HepG2 (cell line): Measurements from ENCODE around the gene POGLUT3. TPM values are rescaled to one million over a fixed set of nuclear protein-coding genes. Genes with fewer than 3 reads are reported as not detected.

Experiments
- ARNT ChIP-seq: fragments of 450-650 bp; IDR thresholded peaks from 2 replicates; pipeline ENCODE4 v1.6.1; 2017
- MATR3 ChIP-seq: sonication (generic); formaldehyde crosslinking; IDR thresholded peaks from 2 replicates; pipeline ENCODE4 v1.4.0; 2020; ENCODE audit warnings: missing genetic modification reagents
- PTBP1 ChIP-seq: fragments of 200-400 bp; formaldehyde crosslinking; IDR thresholded peaks from 2 replicates; pipeline ENCODE4 v1.6.1; 2018; ENCODE audit warnings: low read length, low read depth; ENCODE audit not compliant: poor library complexity, severe bottlenecking
- ZNF331 ChIP-seq: sonication (generic); formaldehyde crosslinking; IDR thresholded peaks from 2 replicates; pipeline ENCODE4 v1.4.0; 2020; ENCODE audit warnings: missing genetic modification reagents
- ZNF670 ChIP-seq: sonication (generic); formaldehyde crosslinking; IDR thresholded peaks from 2 replicates; pipeline ENCODE4 v1.8.0; 2022; ENCODE audit warnings: mild to moderate bottlenecking, missing genetic modification reagents, borderline replicate concordance
- polyA plus RNA-seq, 8 experiments: library from polyadenylated mRNA; depleted of rRNA in 3 of 8; stranded (reverse) in 7 of 8; unstranded in 1 of 8; fragments of >200 nt; fragmentation: Illumina TruSeq in 4 of 8; extraction: Trizol in 4 of 8; gene quantifications; 2 replicates each; pipeline versions ENCODE4 v1.2.1 to v1.2.3, GENCODE V29; 2011 to 2016; ENCODE audit warnings: low read depth in 4 of 8, missing spikeins in 1 of 8, mixed read lengths in 1 of 8; ENCODE audit not compliant: insufficient read depth in 1 of 8
- total RNA-seq, 5 experiments: library from RNA; depleted of rRNA; stranded (reverse); fragments of >200 nt; fragmentation: Illumina TruSeq; extraction: Trizol; gene quantifications; 2 replicates each; pipeline ENCODE4 v1.2.3, GENCODE V29; 2016; ENCODE audit warnings: low read depth in 1 of 5
- TF ChIP-seq, protein P1 (sequence below), 2 experiments: IDR thresholded peaks; 2 replicates each; pipeline ENCODE4 v1.6.1; 2011 to 2012; ENCODE audit warnings: low read length in 2 of 2, borderline replicate concordance in 1 of 2, low read depth in 1 of 2, mild to moderate bottlenecking in 1 of 2, moderate library complexity in 1 of 2
- TF ChIP-seq, protein P2 (sequence below): sonication (generic); formaldehyde crosslinking; IDR thresholded peaks from 2 replicates; pipeline ENCODE4 v1.4.0; 2020; ENCODE audit warnings: missing genetic modification reagents
- TF ChIP-seq, protein P3 (sequence below): sonication (generic); formaldehyde crosslinking; IDR thresholded peaks from 2 replicates; pipeline ENCODE4 v1.5.0; 2020; ENCODE audit warnings: mild to moderate bottlenecking, missing genetic modification reagents

Gene POGLUT3
- total and polyA plus RNA-seq, 2 of the 13 experiments (the other 11 are each of a cell fraction or from before 2014, with no cell fraction given) = 14.3 to 22.0 TPM

DNA sequence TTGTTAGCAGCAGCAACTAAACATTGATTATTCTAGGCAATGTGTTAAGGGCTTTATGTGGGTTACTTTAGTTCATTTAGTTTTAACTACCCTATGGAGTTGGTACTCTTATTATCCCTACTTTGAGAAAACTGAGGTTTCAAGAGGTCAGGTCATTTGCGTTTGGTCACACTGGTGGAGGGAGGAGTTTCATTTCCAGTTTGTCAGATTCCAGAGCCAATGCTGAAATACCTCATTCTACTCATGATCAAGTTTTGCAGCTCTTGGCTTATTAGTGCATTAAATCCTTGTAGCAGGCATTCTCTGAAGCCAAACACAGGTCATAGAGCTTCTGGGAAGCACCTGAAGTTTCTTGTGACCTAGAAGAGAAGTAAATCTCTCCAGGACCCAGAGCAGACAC, 24.1 kb upstream of the POGLUT3 start (continued):
- TF ChIP-seq ARNT = no peak
- TF ChIP-seq, protein P1, sequence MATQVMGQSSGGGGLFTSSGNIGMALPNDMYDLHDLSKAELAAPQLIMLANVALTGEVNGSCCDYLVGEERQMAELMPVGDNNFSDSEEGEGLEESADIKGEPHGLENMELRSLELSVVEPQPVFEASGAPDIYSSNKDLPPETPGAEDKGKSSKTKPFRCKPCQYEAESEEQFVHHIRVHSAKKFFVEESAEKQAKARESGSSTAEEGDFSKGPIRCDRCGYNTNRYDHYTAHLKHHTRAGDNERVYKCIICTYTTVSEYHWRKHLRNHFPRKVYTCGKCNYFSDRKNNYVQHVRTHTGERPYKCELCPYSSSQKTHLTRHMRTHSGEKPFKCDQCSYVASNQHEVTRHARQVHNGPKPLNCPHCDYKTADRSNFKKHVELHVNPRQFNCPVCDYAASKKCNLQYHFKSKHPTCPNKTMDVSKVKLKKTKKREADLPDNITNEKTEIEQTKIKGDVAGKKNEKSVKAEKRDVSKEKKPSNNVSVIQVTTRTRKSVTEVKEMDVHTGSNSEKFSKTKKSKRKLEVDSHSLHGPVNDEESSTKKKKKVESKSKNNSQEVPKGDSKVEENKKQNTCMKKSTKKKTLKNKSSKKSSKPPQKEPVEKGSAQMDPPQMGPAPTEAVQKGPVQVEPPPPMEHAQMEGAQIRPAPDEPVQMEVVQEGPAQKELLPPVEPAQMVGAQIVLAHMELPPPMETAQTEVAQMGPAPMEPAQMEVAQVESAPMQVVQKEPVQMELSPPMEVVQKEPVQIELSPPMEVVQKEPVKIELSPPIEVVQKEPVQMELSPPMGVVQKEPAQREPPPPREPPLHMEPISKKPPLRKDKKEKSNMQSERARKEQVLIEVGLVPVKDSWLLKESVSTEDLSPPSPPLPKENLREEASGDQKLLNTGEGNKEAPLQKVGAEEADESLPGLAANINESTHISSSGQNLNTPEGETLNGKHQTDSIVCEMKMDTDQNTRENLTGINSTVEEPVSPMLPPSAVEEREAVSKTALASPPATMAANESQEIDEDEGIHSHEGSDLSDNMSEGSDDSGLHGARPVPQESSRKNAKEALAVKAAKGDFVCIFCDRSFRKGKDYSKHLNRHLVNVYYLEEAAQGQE (IDR thresholded peaks at IDR 0.05; ENCODE audit: borderline replicate concordance in 1 of 2, low read depth in 1 of 2, low read length in 2 of 2) = no peak
- TF ChIP-seq, protein P2, sequence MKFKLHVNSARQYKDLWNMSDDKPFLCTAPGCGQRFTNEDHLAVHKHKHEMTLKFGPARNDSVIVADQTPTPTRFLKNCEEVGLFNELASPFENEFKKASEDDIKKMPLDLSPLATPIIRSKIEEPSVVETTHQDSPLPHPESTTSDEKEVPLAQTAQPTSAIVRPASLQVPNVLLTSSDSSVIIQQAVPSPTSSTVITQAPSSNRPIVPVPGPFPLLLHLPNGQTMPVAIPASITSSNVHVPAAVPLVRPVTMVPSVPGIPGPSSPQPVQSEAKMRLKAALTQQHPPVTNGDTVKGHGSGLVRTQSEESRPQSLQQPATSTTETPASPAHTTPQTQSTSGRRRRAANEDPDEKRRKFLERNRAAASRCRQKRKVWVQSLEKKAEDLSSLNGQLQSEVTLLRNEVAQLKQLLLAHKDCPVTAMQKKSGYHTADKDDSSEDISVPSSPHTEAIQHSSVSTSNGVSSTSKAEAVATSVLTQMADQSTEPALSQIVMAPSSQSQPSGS = no peak
- TF ChIP-seq, protein P3, sequence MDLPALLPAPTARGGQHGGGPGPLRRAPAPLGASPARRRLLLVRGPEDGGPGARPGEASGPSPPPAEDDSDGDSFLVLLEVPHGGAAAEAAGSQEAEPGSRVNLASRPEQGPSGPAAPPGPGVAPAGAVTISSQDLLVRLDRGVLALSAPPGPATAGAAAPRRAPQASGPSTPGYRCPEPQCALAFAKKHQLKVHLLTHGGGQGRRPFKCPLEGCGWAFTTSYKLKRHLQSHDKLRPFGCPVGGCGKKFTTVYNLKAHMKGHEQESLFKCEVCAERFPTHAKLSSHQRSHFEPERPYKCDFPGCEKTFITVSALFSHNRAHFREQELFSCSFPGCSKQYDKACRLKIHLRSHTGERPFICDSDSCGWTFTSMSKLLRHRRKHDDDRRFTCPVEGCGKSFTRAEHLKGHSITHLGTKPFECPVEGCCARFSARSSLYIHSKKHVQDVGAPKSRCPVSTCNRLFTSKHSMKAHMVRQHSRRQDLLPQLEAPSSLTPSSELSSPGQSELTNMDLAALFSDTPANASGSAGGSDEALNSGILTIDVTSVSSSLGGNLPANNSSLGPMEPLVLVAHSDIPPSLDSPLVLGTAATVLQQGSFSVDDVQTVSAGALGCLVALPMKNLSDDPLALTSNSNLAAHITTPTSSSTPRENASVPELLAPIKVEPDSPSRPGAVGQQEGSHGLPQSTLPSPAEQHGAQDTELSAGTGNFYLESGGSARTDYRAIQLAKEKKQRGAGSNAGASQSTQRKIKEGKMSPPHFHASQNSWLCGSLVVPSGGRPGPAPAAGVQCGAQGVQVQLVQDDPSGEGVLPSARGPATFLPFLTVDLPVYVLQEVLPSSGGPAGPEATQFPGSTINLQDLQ = no peak
- TF ChIP-seq ZNF670 (CRISPR knock-in tag) = no peak
- no peak for TF ChIP-seq ZNF331 (CRISPR knock-in tag)
- TF ChIP-seq MATR3 (CRISPR knock-in tag) = no peak
- TF ChIP-seq PTBP1 = no peak
- TF ChIP-seq, all 625 proteins: peak for 0
